ENCODE results near the gene NTRK2. TPM values are rescaled to one million over a fixed set of nuclear protein-coding genes. Genes with fewer than 3 reads are reported as not detected.

The NTRK2 gene
- total and polyA plus RNA-seq, 2 experiments from 2014 or later: 0.99 to 3.7 TPM

- no peak overlapping the region for H3K4me3 ChIP-seq
- no peaks in the 10 kb centered on the region for H3K27me3 ChIP-seq
- no peak for DNase-seq (ENCODE audit: low spot score)
- TF ChIP-seq EZH2phosphoT487 (IDR thresholded peaks at IDR 0.05; ENCODE audit: low read depth, severe bottlenecking, unreplicated experiment) (no peak), CTCF (IDR thresholded peaks at IDR 0.05; ENCODE audit: poor library complexity) (no peak), EZH2 (IDR thresholded peaks at IDR 0.05; ENCODE audit: borderline replicate concordance) (no peak)
- no peaks in the 10 kb centered on the region for H3K9me2 ChIP-seq (replicated peaks; ENCODE audit: insufficient read depth)
- no peak overlapping the region for H2AFZ ChIP-seq
- H3K79me2 ChIP-seq: no peaks in the 10 kb centered on the region
- H3K36me3 ChIP-seq (replicated peaks; ENCODE audit: insufficient read depth, low read depth): no peaks in the 10 kb centered on the region
- H3K27ac ChIP-seq: no peak overlapping the region
- H4K20me1 ChIP-seq (ENCODE audit: insufficient read depth, poor library complexity, severe bottlenecking): no peaks in the 10 kb centered on the region
- H3K9me3 ChIP-seq (ENCODE audit: low read depth): no peaks in the 10 kb centered on the region
- no peaks in the 10 kb centered on the region for H3K4me1 ChIP-seq (ENCODE audit: insufficient read depth)
- H3K4me2 ChIP-seq: no peak overlapping the region
- WGBS (ENCODE audit: low lambda C conversion rate, missing lambda C conversion rate): 68% methylated on average over 3 of the region's 3 CpGs
Measured at GRCh38 chr9:84996716-84997115, 327.2 kb downstream of the NTRK2 start.

- Histone ChIP-seq H4K20me1 (ENCODE audit: insufficient read depth, poor library complexity, severe bottlenecking) (no peaks in the 10 kb centered on the region), H3K36me3 (replicated peaks; ENCODE audit: insufficient read depth, low read depth) (no peaks in the 10 kb centered on the region), H3K4me2 (no peak overlapping the region), H3K4me1 (ENCODE audit: insufficient read depth) (no peaks in the 10 kb centered on the region), H3K9me2 (replicated peaks; ENCODE audit: insufficient read depth) (no peaks in the 10 kb centered on the region), H3K9me3 (ENCODE audit: low read depth) (no peaks in the 10 kb centered on the region), H3K4me3 (no peak overlapping the region), H3K79me2 (no peaks in the 10 kb centered on the region), H3K27ac (no peak overlapping the region), H3K27me3 (no peaks in the 10 kb centered on the region), H2AFZ (no peak overlapping the region)
- 76% methylated on average over 2 of the region's 2 CpGs for WGBS (ENCODE audit: low lambda C conversion rate, missing lambda C conversion rate)
- TF ChIP-seq CTCF (IDR thresholded peaks at IDR 0.05; ENCODE audit: poor library complexity) (peak; percentile 19), EZH2 (IDR thresholded peaks at IDR 0.05; ENCODE audit: borderline replicate concordance) (no peak)
- no peak for DNase-seq (ENCODE audit: low spot score)
Measured at GRCh38 chr9:84997472-84997871, 327.9 kb downstream of the NTRK2 start.

- Histone ChIP-seq H3K9me2 (replicated peaks; ENCODE audit: insufficient read depth) (no peaks in the 10 kb centered on the region), H3K27me3 (no peaks in the 10 kb centered on the region), H3K4me1 (ENCODE audit: insufficient read depth) (no peaks in the 10 kb centered on the region), H3K4me2 (no peak overlapping the region), H4K20me1 (ENCODE audit: insufficient read depth, poor library complexity, severe bottlenecking) (no peaks in the 10 kb centered on the region), H3K27ac (no peak overlapping the region), H2AFZ (no peak overlapping the region), H3K4me3 (no peak overlapping the region), H3K9me3 (ENCODE audit: low read depth) (no peaks in the 10 kb centered on the region), H3K79me2 (no peaks in the 10 kb centered on the region), H3K36me3 (replicated peaks; ENCODE audit: insufficient read depth, low read depth) (no peaks in the 10 kb centered on the region)
- TF ChIP-seq EZH2phosphoT487 (IDR thresholded peaks at IDR 0.05; ENCODE audit: low read depth, severe bottlenecking, unreplicated experiment) (no peak), EZH2 (IDR thresholded peaks at IDR 0.05; ENCODE audit: borderline replicate concordance) (no peak), CTCF (IDR thresholded peaks at IDR 0.05; ENCODE audit: poor library complexity) (no peak)
- DNase-seq (ENCODE audit: low spot score): no peak
- 50% methylated on average over 2 of the region's 2 CpGs for WGBS (ENCODE audit: low lambda C conversion rate, missing lambda C conversion rate)
Measured at GRCh38 chr9:84998639-84999038, 329.1 kb downstream of the NTRK2 start.

- no peak overlapping the region for H2AFZ ChIP-seq
- H3K4me1 ChIP-seq (ENCODE audit: insufficient read depth): no peaks in the 10 kb centered on the region
- H3K36me3 ChIP-seq (replicated peaks; ENCODE audit: insufficient read depth, low read depth): no peaks in the 10 kb centered on the region
- no peaks in the 10 kb centered on the region for H3K9me3 ChIP-seq (ENCODE audit: low read depth)
- H3K79me2 ChIP-seq: no peaks in the 10 kb centered on the region
- no peaks in the 10 kb centered on the region for H3K9me2 ChIP-seq (replicated peaks; ENCODE audit: insufficient read depth)
- no peaks in the 10 kb centered on the region for H4K20me1 ChIP-seq (ENCODE audit: insufficient read depth, poor library complexity, severe bottlenecking)
- H3K27me3 ChIP-seq: no peaks in the 10 kb centered on the region
- no peak overlapping the region for H3K27ac ChIP-seq
- no peak for TF ChIP-seq EZH2phosphoT487 (IDR thresholded peaks at IDR 0.05; ENCODE audit: low read depth, severe bottlenecking, unreplicated experiment)
- H3K4me2 ChIP-seq: no peak overlapping the region
- H3K4me3 ChIP-seq: no peak overlapping the region
- DNase-seq (ENCODE audit: low spot score): no peak
- WGBS (ENCODE audit: low lambda C conversion rate, missing lambda C conversion rate): 75% methylated on average over 7 of the region's 7 CpGs
Measured at GRCh38 chr9:84999788-85000187, 330.3 kb downstream of the NTRK2 start.

Measured in hepatocyte (in vitro differentiated cells).